ENCODE results near the gene BLVRB. TPM values are rescaled to one million over a fixed set of nuclear protein-coding genes. Genes with fewer than 3 reads are reported as not detected.
"Not testable (repeated sequence)": the region's sequence is repeated elsewhere in the genome, so short reads cannot be mapped to it uniquely, and the experiment has no call there.

BLVRB gene
- total RNA-seq, 1 donor from 2014 or later, result 123 TPM

DNA sequence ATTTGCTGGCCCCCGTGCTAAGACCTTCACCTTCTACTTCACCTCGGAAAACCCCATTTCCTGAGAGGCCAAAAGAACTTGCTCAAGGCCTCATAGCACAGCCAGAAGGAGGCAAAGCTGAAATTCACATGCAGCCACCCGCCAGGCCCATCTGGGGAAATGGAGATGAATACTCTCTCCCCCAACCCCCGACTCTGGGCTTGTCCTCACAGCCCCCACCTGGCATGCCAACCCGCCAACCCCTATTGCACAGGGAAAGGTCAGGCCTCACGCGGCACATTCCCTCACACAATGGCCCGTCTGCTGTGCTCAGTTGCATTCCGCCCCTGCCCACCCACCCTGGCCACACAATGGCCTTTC, 55.5 kb downstream of the BLVRB start:
- peak overlapping the region; percentile 50 for H3K4me3 ChIP-seq

DNA sequence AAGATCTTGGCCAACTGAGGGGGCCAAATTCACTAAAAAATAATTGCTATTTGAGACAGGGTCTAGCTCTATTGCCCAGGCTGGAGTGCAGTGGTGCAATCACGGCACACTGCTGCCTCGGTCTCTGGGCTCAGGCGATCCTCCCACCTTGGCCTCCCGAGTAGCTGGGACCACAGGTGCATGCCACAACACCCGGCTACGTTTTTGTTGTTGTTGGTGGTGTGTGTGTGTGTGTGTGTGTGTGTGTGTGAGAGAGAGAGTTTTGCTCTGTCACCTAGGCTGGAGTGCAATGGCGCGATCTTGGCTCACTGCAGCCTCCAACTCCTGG, 57.0 kb downstream of the BLVRB start:
- DNase-seq; ATAC-seq; H3K27me3 ChIP-seq (ENCODE audit: low read depth); H3K4me3 ChIP-seq; H3K9me3 ChIP-seq; intact Hi-C loops (cut with DNase I); H3K27ac ChIP-seq; H3K36me3 ChIP-seq: not testable (repeated sequence)
- H3K4me1 ChIP-seq, result peaks cover 33% of the 10 kb centered on the region

More for the DNA sequence above, 55.5 kb downstream of the BLVRB start:
- no peaks in the 10 kb centered on the region for H3K27me3 ChIP-seq (ENCODE audit: low read depth)
- peaks cover 26% of the 10 kb centered on the region for H3K4me1 ChIP-seq
- ATAC-seq, result no peak
- H3K36me3 ChIP-seq, result no peaks in the 10 kb centered on the region
- no peaks in the 10 kb centered on the region for H3K9me3 ChIP-seq
- DNase-seq, result no peak
- H3K27ac ChIP-seq, result peak overlapping the region; percentile 77
- intact Hi-C loops (cut with DNase I), result no loop called here
- TF ChIP-seq CTCF (IDR thresholded peaks at IDR 0.05), result no peak

DNA sequence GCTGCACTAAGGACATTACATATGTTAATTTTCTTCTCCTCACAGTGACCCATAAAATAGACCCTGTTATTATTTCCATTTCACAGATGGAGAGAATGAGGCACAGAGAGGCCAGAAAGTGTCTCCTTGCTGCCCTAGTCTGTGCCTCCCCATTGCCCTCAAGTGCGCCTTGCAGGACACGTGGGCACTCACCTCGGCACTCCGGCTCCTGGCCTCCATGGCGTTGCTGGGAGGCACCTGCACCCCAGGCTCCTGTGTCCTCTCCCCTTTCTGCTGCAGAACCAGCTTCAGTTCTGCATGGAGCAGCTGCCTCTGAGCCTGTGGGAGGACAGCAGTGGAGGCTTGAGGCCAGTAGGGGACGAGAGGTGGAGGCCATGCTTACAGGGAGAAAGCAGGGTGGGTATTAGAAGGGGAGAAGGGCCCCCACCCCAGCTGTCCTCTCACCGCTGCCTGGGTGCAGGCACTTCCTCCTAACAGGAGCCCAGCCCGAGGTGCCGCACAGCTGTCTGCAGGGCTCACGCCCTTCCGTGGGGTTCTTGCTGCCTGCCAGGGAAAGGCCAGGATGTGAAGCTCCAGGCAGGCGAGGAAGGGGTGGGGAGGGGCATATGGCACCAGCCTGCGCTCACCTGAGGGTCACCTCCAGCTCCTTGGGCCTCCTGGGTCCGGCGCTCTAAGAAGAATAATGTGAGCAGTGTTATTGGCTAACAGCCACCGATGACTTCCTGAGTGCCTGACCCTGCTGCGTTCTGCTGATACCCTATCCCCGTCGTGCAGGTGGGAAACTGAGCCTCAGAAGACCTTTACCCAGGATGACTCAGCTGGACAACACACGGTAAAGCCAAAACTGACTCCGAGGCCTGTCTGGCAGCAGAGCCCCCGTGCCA, 57.6 kb downstream of the BLVRB start:
- Histone ChIP-seq H3K4me1 (peaks cover 37% of the 10 kb centered on the region), H3K27me3 (ENCODE audit: low read depth) (no peaks in the 10 kb centered on the region), H3K36me3 (no peaks in the 10 kb centered on the region), H3K27ac (no peak overlapping the region), H3K4me3 (no peak overlapping the region), H3K9me3 (no peaks in the 10 kb centered on the region)
- intact Hi-C loops (cut with DNase I), result no loop called here
- no peak for TF ChIP-seq CTCF (IDR thresholded peaks at IDR 0.05)
- DNase-seq (no peak), ATAC-seq (no peak)

DNA sequence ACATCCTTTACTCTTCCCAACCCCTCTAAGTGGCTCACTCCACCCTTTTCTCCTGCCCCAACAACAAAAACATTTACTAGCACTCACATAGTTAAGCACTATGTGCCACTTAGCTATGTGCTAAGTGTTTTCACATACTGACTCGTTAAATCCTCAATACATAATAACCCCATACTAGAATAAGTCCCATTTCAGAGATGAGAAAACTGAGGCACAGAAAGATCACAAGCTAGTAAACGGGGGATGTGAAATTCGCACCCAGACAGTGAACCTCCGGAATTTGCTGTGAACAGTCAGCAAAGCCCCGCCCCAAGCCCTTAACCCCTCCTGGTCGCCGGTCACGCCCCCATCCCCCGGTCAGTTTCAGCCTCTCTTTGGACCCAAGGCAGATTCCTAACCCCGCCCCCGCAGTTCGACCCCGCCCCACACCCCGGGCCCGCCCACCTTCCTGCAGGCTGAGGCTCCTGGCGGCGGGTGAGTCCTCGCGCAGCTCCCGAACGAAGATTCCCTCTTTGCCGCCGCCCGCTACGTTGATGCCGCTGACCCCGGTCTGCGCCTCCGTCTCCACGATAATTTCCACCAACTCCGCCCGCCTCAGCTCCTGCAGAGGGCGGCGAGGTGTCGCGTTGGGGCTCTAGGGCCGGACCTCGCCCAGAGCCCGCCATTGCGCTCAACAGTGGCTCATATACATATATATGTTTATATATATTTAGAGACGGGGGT, 62.1 kb downstream of the BLVRB start:
- peaks cover 12% of the 10 kb centered on the region for H3K36me3 ChIP-seq
- no peaks in the 10 kb centered on the region for H3K27me3 ChIP-seq (ENCODE audit: low read depth)
- H3K4me1 ChIP-seq, result peaks cover 30% of the 10 kb centered on the region
- peak; percentile 96 for ATAC-seq
- H3K27ac ChIP-seq, result peak overlapping the region; percentile 81
- peak overlapping the region; percentile 71 for H3K4me3 ChIP-seq
- intact Hi-C loops (cut with DNase I), result no loop called here
- no peak for TF ChIP-seq CTCF (IDR thresholded peaks at IDR 0.05)
- DNase-seq, result peak; percentile 95
- H3K9me3 ChIP-seq, result no peaks in the 10 kb centered on the region

GRCh38 chr19:40400559-40400958, 65.0 kb downstream of the BLVRB start:
- no peak for ATAC-seq
- Histone ChIP-seq H3K9me3 (no peaks in the 10 kb centered on the region), H3K4me1 (peaks cover 25% of the 10 kb centered on the region), H3K27ac (no peak overlapping the region), H3K36me3 (peaks cover 36% of the 10 kb centered on the region), H3K27me3 (ENCODE audit: low read depth) (no peaks in the 10 kb centered on the region), H3K4me3 (no peak overlapping the region)
- TF ChIP-seq CTCF (IDR thresholded peaks at IDR 0.05), result no peak
- intact Hi-C loops (cut with DNase I), result no loop called here
- no peak for DNase-seq
